HEK293 (cell line): Measurements from ENCODE around the gene NEB.

Experiments used
- CTCF ChIA-PET: fragments of 350-600 bp; formaldehyde crosslinking; extraction: SDS; loops from one replicate; lab custom pipeline; 2021; ENCODE audit warnings: antibody characterized with exemption; lab: Yijun Ruan, JAX
- POLR2A ChIA-PET: fragments of 300-600 bp; formaldehyde crosslinking; extraction: SDS; loops from one replicate; lab custom pipeline; 2020; ENCODE audit warnings: antibody characterized with exemption, inconsistent platforms; lab: Yijun Ruan, JAX
- H3K27ac ChIP-seq: fragments of 200-500 bp; sonication (Bioruptor generic); 2 replicates; pipeline ENCODE4 v1.5.1; 2014; ENCODE audit warnings: low read depth, low read length, control low read depth, inconsistent platforms; ENCODE audit errors: extremely low read depth
- H3K36me3 ChIP-seq, 2 experiments: fragments of 200-500 bp in 1 of 2; sonication (Bioruptor generic) in 1 of 2; 1 replicate in 1 of 2; 2 replicates in 1 of 2; pipeline ENCODE4 v1.5.1; 2014 to 2017; ENCODE audit warnings: inconsistent platforms in 2 of 2, low read length in 2 of 2; ENCODE audit not compliant: control insufficient read depth in 2 of 2, insufficient read depth in 1 of 2
- H3K4me1 ChIP-seq: fragments of 200-500 bp; sonication (Bioruptor generic); 2 replicates; pipeline ENCODE4 v1.5.1; 2014; ENCODE audit warnings: mild to moderate bottlenecking, low read length, inconsistent platforms; ENCODE audit not compliant: control insufficient read depth, insufficient read depth
- H3K4me3 ChIP-seq: 2 replicates; pipeline ENCODE4 v1.5.1; 2011; ENCODE audit warnings: low read depth, mild to moderate bottlenecking, control low read depth, low read length, moderate library complexity
- H3K9me3 ChIP-seq: fragments of 200-500 bp; sonication (Bioruptor generic); 2 replicates; pipeline ENCODE4 v1.5.1; 2014; ENCODE audit warnings: low read depth, low read length, inconsistent platforms; ENCODE audit not compliant: control insufficient read depth, insufficient read depth
- KLF10 ChIP-seq: fragments of 450-650 bp; IDR thresholded peaks from 2 replicates; pipeline ENCODE4 v1.5.1; 2018; ENCODE audit warnings: missing biosample characterization, mild to moderate bottlenecking, missing genetic modification characterization
- PRDM2 ChIP-seq: fragments of 450-650 bp; formaldehyde crosslinking; IDR thresholded peaks from 2 replicates; pipeline ENCODE4 v1.5.1; 2016; ENCODE audit warnings: missing biosample characterization, missing genetic modification characterization, borderline replicate concordance
- SCRT1 ChIP-seq: fragments of 450-650 bp; formaldehyde crosslinking; IDR thresholded peaks from 2 replicates; pipeline ENCODE4 v1.5.1; 2016; ENCODE audit warnings: missing biosample characterization, missing genetic modification characterization, borderline replicate concordance
- WT1 ChIP-seq: fragments of 450-650 bp; formaldehyde crosslinking; IDR thresholded peaks from 2 replicates; pipeline ENCODE4 v1.5.1; 2016; ENCODE audit warnings: missing biosample characterization, missing genetic modification characterization
- ZBTB1 ChIP-seq: fragments of 450-650 bp; formaldehyde crosslinking; IDR thresholded peaks from 2 replicates; pipeline ENCODE4 v1.5.1; 2016; ENCODE audit warnings: missing biosample characterization, missing genetic modification characterization
- ZBTB49 ChIP-seq: fragments of 450-650 bp; formaldehyde crosslinking; IDR thresholded peaks from 2 replicates; pipeline ENCODE4 v1.5.1; 2016; ENCODE audit warnings: missing biosample characterization, missing genetic modification characterization, low read depth
- ZNF18 ChIP-seq: fragments of 450-650 bp; formaldehyde crosslinking; IDR thresholded peaks from 2 replicates; pipeline ENCODE4 v1.5.1; 2016; ENCODE audit warnings: missing biosample characterization, missing genetic modification characterization
- ZNF362 ChIP-seq: fragments of 450-650 bp; formaldehyde crosslinking; IDR thresholded peaks from 2 replicates; pipeline ENCODE4 v1.5.1; 2016; ENCODE audit warnings: missing biosample characterization, missing genetic modification characterization
- ZNF510 ChIP-seq: fragments of 450-650 bp; formaldehyde crosslinking; IDR thresholded peaks from 2 replicates; pipeline ENCODE4 v1.5.1; 2018; ENCODE audit warnings: mild to moderate bottlenecking, missing genetic modification characterization, missing biosample characterization; ENCODE audit not compliant: insufficient replicate concordance
- ZNF558 ChIP-seq: fragments of 450-650 bp; formaldehyde crosslinking; IDR thresholded peaks from 2 replicates; pipeline ENCODE4 v1.5.1; 2016; ENCODE audit warnings: missing biosample characterization, missing genetic modification characterization
- ZSCAN4 ChIP-seq: fragments of 450-650 bp; formaldehyde crosslinking; IDR thresholded peaks from 2 replicates; pipeline ENCODE4 v1.5.1; 2017; ENCODE audit warnings: missing biosample characterization, missing genetic modification characterization

NEB gene

GRCh38 chr2:151720521-151720920 lies 13.8 kb downstream of the NEB start:
- Histone ChIP-seq H3K36me3 (no peaks in the 10 kb centered on the region), H3K27ac (no peak overlapping the region), H3K4me3 (no peak overlapping the region), H3K9me3 (no peaks in the 10 kb centered on the region), H3K4me1 (no peaks in the 10 kb centered on the region)
- no peak for TF ChIP-seq KLF10 (tag by site-specific recombination)
- ChIA-PET CTCF (no interaction called here), POLR2A (no interaction called here)

- H3K9me3 ChIP-seq = no peaks in the 10 kb centered on the region
- no peaks in the 10 kb centered on the region for H3K36me3 ChIP-seq
- ChIA-PET POLR2A (no interaction called here), CTCF (interaction anchor here (0.6 kb wide), 1 partner anchor 1874 kb away, joined by 3 read pairs; no protein-coding TSS in a partner anchor)
- H3K4me1 ChIP-seq = no peaks in the 10 kb centered on the region
- H3K4me3 ChIP-seq = no peak overlapping the region
- TF ChIP-seq ZBTB1 (tag by site-specific recombination) (no peak), ZSCAN4 (tag by site-specific recombination) (no peak), ZNF558 (tag by site-specific recombination) (no peak), SCRT1 (tag by site-specific recombination) (no peak), WT1 (tag by site-specific recombination) (no peak), ZNF18 (no peak), ZNF362 (tag by site-specific recombination) (no peak), PRDM2 (tag by site-specific recombination) (no peak), ZNF510 (no peak), ZBTB49 (tag by site-specific recombination) (no peak)
- TF ChIP-seq, all 188 proteins: peak for 0
- no peak overlapping the region for H3K27ac ChIP-seq
Measured at GRCh38 chr2:151718796-151719195, 15.5 kb downstream of the NEB start.
